Left lung (tissue), 10 donors: ENCODE data around the gene SH3PXD2A. TPM values are rescaled to one million over a fixed set of nuclear protein-coding genes. Genes with fewer than 3 reads are reported as not detected.
A peak's percentile ranks its signal among the peaks of the same experiment; 100 is the strongest.
"Not testable (repeated sequence)": the region's sequence is repeated elsewhere in the genome, so short reads cannot be mapped to it uniquely, and the experiment has no call there.

ENCODE experiments used
- ATAC-seq: fragments of 200-7000 bp; cut with Tn5 transposase; one replicate; pipeline ENCODE4 v1.9.1; 2020; ENCODE audit warnings: moderate library complexity
- DNase-seq, 4 donors: peaks; one replicate each; pipeline ENCODE4 v3.0.0-alpha.2; 2013 to 2020
- H3K27ac ChIP-seq, 2 donors: fragments of 200-600 bp; sonication (generic) in 1 of 2; one replicate each; pipeline versions ENCODE4 v1.5.0 to v1.8.0; 2020 to 2021
- H3K27me3 ChIP-seq, 2 donors: fragments of 200-600 bp; sonication (generic) in 1 of 2; one replicate each; pipeline versions ENCODE4 v1.5.0 to v1.8.0; 2020 to 2021
- H3K36me3 ChIP-seq, 2 donors: fragments of 200-600 bp; sonication (generic) in 1 of 2; one replicate each; pipeline versions ENCODE4 v1.5.0 to v1.8.0; 2020 to 2021
- H3K4me1 ChIP-seq, 2 donors: fragments of 200-600 bp; one replicate each; pipeline ENCODE4 v1.8.0; 2021
- H3K4me3 ChIP-seq, 2 donors: fragments of 200-600 bp; sonication (generic) in 1 of 2; one replicate each; pipeline versions ENCODE4 v1.5.0 to v1.8.0; 2020 to 2021; ENCODE audit warnings: mild to moderate bottlenecking in 1 of 2
- H3K9me3 ChIP-seq, 2 donors: fragments of 200-600 bp; sonication (generic) in 1 of 2; one replicate each; pipeline versions ENCODE4 v1.5.0 to v1.8.0; 2020 to 2021
- CTCF ChIP-seq, 2 donors: fragments of 200-600 bp; sonication (generic) in 1 of 2; IDR thresholded peaks; one replicate each; pipeline versions ENCODE4 v1.5.0 to v1.8.0; 2021; ENCODE audit warnings: antibody characterized with exemption in 2 of 2
- intact Hi-C, 2 donors: fragments of 100-400 bp; cut with DNase I; formaldehyde crosslinking; loops; one replicate each; pipeline versions ENCODE4 v1.11.2 to v1.14.2; 2022
- polyA plus RNA-seq, 6 donors: library from polyadenylated mRNA; unstranded; fragments of 120-200 nt; gene quantifications; one replicate each; pipeline ENCODE4 v1.2.1, GENCODE V29; 2013; ENCODE audit not compliant: insufficient read length in 6 of 6
- total RNA-seq, 2 donors: library from RNA; stranded (reverse); fragmentation: NEBNext Ultra II Directional; extraction: Animal tissue kit (Norgen Biotek cat#: 25700); gene quantifications; one replicate each; pipeline ENCODE4 v1.2.1, GENCODE V29; 2021
- donor health status: DM: no; HTN: yes; CAD: no.
- donor health status: DM: no; HTN: no; CAD: no.

The SH3PXD2A gene
- total and polyA plus RNA-seq, 8 donors = 44.8 to 117 (median 91.7) TPM

- no peaks in the 10 kb centered on the region for H3K27me3 ChIP-seq
- TF ChIP-seq CTCF (IDR thresholded peaks at IDR 0.05) = no peak
- DNase-seq (peak in 2 of 4 donors; percentile 57 to 67), ATAC-seq (peak; percentile 57)
- no peak overlapping the region for H3K4me3 ChIP-seq
- peak overlapping the region; percentile 9 to 71 for H3K27ac ChIP-seq
- H3K36me3 ChIP-seq = no peaks in the 10 kb centered on the region
- peaks cover 8 to 12% of the 10 kb centered on the region in 2 donors for H3K4me1 ChIP-seq
- H3K9me3 ChIP-seq = no peaks in the 10 kb centered on the region
- intact Hi-C loops = no loop called here
These were observed 217.3 kb downstream of the SH3PXD2A start for GRCh38 chr10:103637927-103638557.

GRCh38 chr10:103637011-103637410 lies 218.4 kb downstream of the SH3PXD2A start:
- TF ChIP-seq CTCF (IDR thresholded peaks at IDR 0.05) = no peak
- Histone ChIP-seq H3K27me3 (no peaks in the 10 kb centered on the region), H3K4me3 (no peak overlapping the region), H3K4me1 (peaks cover 8 to 12% of the 10 kb centered on the region in 2 donors), H3K27ac (no peak overlapping the region), H3K36me3 (peaks cover 0 to 4% of the 10 kb centered on the region in 2 donors), H3K9me3 (no peaks in the 10 kb centered on the region)
- intact Hi-C loops = no loop called here
- DNase-seq (no peak), ATAC-seq (no peak)

- ATAC-seq = no peak
- no peaks in the 10 kb centered on the region for H3K9me3 ChIP-seq
- intact Hi-C loops = no loop called here
- H3K27me3 ChIP-seq = no peaks in the 10 kb centered on the region
- peaks cover 0 to 9% of the 10 kb centered on the region in 2 donors for H3K36me3 ChIP-seq
- no peak overlapping the region for H3K27ac ChIP-seq
- DNase-seq = peak in 1 of 4 donors; percentile 17
- no peak for TF ChIP-seq CTCF (IDR thresholded peaks at IDR 0.05)
- H3K4me3 ChIP-seq = no peak overlapping the region
- H3K4me1 ChIP-seq = peaks cover 8 to 10% of the 10 kb centered on the region in 2 donors
These were observed 218.9 kb downstream of the SH3PXD2A start for GRCh38 chr10:103636492-103636891.

GRCh38 chr10:103635580-103635979 lies 219.8 kb downstream of the SH3PXD2A start:
- intact Hi-C loops = no loop called here
- Histone ChIP-seq H3K27me3 (no peaks in the 10 kb centered on the region), H3K27ac (no peak overlapping the region), H3K4me3 (no peak overlapping the region), H3K9me3 (no peaks in the 10 kb centered on the region), H3K36me3 (peaks cover 0 to 9% of the 10 kb centered on the region in 2 donors), H3K4me1 (peaks cover 8% of the 10 kb centered on the region in 2 donors)
- ATAC-seq (no peak), DNase-seq (peak in 1 of 4 donors; percentile 2)
- no peak for TF ChIP-seq CTCF (IDR thresholded peaks at IDR 0.05)

- Histone ChIP-seq H3K36me3 (peaks cover 0 to 9% of the 10 kb centered on the region in 2 donors), H3K27me3 (no peaks in the 10 kb centered on the region), H3K4me3 (no peak overlapping the region), H3K9me3 (no peaks in the 10 kb centered on the region), H3K4me1 (peaks cover 8% of the 10 kb centered on the region in 2 donors), H3K27ac (no peak overlapping the region)
- ATAC-seq = no peak
- peak in 1 of 4 donors; percentile 53 for DNase-seq
- no peak for TF ChIP-seq CTCF (IDR thresholded peaks at IDR 0.05)
- intact Hi-C loops = no loop called here
These were observed 221.5 kb downstream of the SH3PXD2A start for GRCh38 chr10:103633846-103634245.

GRCh38 chr10:103632871-103633270 lies 222.5 kb downstream of the SH3PXD2A start:
- H3K36me3 ChIP-seq = peaks cover 0 to 11% of the 10 kb centered on the region in 2 donors
- H3K9me3 ChIP-seq, DNase-seq, H3K4me1 ChIP-seq, H3K27ac ChIP-seq, ATAC-seq, H3K27me3 ChIP-seq, H3K4me3 ChIP-seq, intact Hi-C loops: not testable (repeated sequence)
